ENCODE results near the gene NID1. TPM values are rescaled to one million over a fixed set of nuclear protein-coding genes. Genes with fewer than 3 reads are reported as not detected.

NID1 gene
- total RNA-seq, 3 donors from 2014 or later: 60.3 to 288 (median 154) TPM

DNA sequence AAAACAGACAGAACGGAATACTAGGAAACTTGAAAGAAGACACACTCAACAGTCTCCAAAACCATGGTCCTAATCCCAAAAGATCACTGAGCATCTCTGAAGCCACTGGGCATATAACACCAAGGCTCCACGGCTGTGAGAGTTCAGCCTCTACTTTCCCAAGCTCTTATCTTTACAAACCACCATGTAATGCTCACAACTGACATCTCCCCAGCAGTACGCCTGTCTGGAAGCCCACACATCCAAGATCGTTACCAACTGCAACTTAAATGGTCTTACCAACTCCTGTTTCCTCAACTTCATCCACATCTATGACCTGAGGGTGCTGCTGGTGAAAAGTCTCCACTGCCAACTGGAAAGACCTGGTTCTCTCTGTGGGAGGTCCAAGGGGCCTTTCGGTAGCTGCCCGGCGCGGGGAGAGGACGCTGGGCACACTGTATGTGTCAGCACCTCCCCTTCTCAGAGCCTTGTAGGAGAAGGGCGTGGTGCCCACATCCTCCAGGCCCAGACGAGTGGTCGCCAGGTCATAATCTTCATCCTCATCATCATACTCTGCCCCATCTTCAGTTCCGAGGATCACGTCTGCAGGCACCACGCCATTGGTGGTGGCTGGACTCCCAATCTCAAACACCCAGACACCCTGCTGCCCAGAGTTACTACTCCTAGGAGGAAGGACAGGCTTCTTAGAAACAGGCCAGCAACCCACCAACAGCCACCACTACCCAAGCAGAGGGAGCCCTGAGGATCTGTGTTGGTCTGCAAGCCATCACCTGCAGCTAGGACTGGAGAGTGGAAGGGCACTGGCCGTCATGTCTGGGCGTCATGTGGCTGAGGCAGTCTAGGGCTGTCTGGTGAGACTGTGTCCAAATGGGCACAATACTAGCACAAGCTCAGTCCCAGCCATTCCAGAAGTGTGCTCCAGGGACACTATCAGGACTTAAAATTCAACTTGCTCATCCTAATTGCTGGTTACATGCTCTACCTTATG lies 23.0 kb downstream of the NID1 start:
- intact Hi-C loops (cut with DNase I; ENCODE audit: low total_unique reads): no loop called here
- Histone ChIP-seq H3K4me3 (no peak overlapping the region), H3K36me3 (no peaks in the 10 kb centered on the region), H3K9me3 (no peaks in the 10 kb centered on the region), H3K27me3 (no peaks in the 10 kb centered on the region), H3K27ac (peak overlapping the region in 1 of 2 donors; percentile 58), H3K4me1 (no peaks in the 10 kb centered on the region)
- TF ChIP-seq CTCF (IDR thresholded peaks at IDR 0.05) (no peak), POLR2A (IDR thresholded peaks at IDR 0.05) (no peak), POLR2AphosphoS5 (IDR thresholded peaks at IDR 0.05) (no peak)
- DNase-seq (ENCODE audit: low spot score in 2 of 2): no peak

GRCh38 chr1:236039740-236040685 lies 24.9 kb downstream of the NID1 start:
- Histone ChIP-seq H3K27ac (peak overlapping the region in 1 of 2 donors; percentile 73), H3K4me3 (no peak overlapping the region), H3K4me1 (no peaks in the 10 kb centered on the region), H3K27me3 (no peaks in the 10 kb centered on the region), H3K36me3 (no peaks in the 10 kb centered on the region), H3K9me3 (no peaks in the 10 kb centered on the region)
- DNase-seq (ENCODE audit: low spot score in 2 of 2): no peak
- intact Hi-C loops (cut with DNase I; ENCODE audit: low total_unique reads): no loop called here
- peak in 2 of 3 donors; percentile 22 to 49 for TF ChIP-seq POLR2AphosphoS5 (IDR thresholded peaks at IDR 0.05)
- TF ChIP-seq POLR2A (IDR thresholded peaks at IDR 0.05): no peak

DNA sequence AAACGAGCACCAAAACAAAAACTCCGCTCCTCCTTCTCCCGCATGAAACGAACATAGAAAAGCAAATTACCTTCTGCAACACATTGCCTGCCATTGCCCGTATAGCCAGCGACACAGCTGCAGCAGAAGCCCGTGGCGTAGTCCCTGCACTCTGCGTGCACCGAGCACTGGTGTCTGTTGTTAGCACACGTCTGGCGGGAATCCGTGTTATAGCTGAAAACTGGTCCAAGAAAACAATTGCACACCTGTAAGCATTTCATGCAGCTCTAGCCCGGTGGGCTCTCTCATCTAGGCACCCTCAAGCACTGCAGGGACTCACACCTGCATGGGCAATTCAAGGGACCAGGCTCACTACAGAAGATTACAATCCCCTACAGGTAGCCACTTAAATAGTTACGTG lies 26.9 kb downstream of the NID1 start:
- intact Hi-C loops (cut with DNase I; ENCODE audit: low total_unique reads): no loop called here
- Histone ChIP-seq H3K9me3 (no peaks in the 10 kb centered on the region), H3K36me3 (no peaks in the 10 kb centered on the region), H3K4me1 (no peaks in the 10 kb centered on the region), H3K4me3 (no peak overlapping the region), H3K27ac (no peak overlapping the region), H3K27me3 (no peaks in the 10 kb centered on the region)
- DNase-seq (ENCODE audit: low spot score in 2 of 2): no peak
- no peak for TF ChIP-seq POLR2A (IDR thresholded peaks at IDR 0.05)
- TF ChIP-seq POLR2AphosphoS5 (IDR thresholded peaks at IDR 0.05): no peak
- TF ChIP-seq CTCF (IDR thresholded peaks at IDR 0.05): no peak

GRCh38 chr1:236035681-236036101 lies 29.2 kb downstream of the NID1 start:
- DNase-seq (ENCODE audit: low spot score in 2 of 2): no peak
- no peaks in the 10 kb centered on the region for H3K27me3 ChIP-seq
- no peaks in the 10 kb centered on the region for H3K9me3 ChIP-seq
- H3K36me3 ChIP-seq: no peaks in the 10 kb centered on the region
- no peak overlapping the region for H3K4me3 ChIP-seq
- no peaks in the 10 kb centered on the region for H3K4me1 ChIP-seq
- TF ChIP-seq POLR2A (IDR thresholded peaks at IDR 0.05) (no peak), POLR2AphosphoS5 (IDR thresholded peaks at IDR 0.05) (peak; percentile 31 to 67 (median 49))
- intact Hi-C loops (cut with DNase I; ENCODE audit: low total_unique reads): no loop called here
- no peak overlapping the region for H3K27ac ChIP-seq

DNA sequence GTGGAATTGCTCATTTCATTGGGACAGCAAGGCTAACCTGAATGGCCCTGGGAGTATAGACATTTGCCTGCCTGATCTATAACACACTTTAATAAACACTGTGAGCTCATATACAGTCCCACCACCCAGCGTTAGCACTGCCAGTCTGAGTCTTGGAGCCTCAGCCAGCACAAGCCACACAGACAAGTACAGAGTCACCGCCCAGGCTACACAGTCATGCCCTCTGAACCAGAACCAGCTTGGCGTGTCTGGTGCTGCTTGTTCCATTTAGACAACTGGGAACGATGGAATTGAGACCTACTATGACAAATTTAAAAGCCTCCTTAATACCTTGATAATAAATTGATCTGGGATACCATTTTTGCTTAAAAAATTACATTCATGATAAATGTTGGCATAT lies 31.6 kb downstream of the NID1 start:
- Histone ChIP-seq H3K4me3 (no peak overlapping the region), H3K4me1 (no peaks in the 10 kb centered on the region), H3K27ac (peak overlapping the region in 1 of 2 donors; percentile 32), H3K36me3 (no peaks in the 10 kb centered on the region), H3K9me3 (no peaks in the 10 kb centered on the region), H3K27me3 (no peaks in the 10 kb centered on the region)
- no peak for DNase-seq (ENCODE audit: low spot score in 2 of 2)
- intact Hi-C loops (cut with DNase I; ENCODE audit: low total_unique reads): no loop called here
- no peak for TF ChIP-seq POLR2A (IDR thresholded peaks at IDR 0.05)
- TF ChIP-seq CTCF (IDR thresholded peaks at IDR 0.05): no peak
- TF ChIP-seq POLR2AphosphoS5 (IDR thresholded peaks at IDR 0.05): no peak
